HG03196 (cell line): ENCODE data around the gene TBCCD1.
A peak's percentile ranks its signal among the peaks of the same experiment; 100 is the strongest.

Experiments
- ATAC-seq: cut with Tn5 transposase; IDR thresholded peaks from one replicate; pipeline ENCODE4 v1.9.1; 2021; ENCODE audit not compliant: unreplicated experiment

Gene TBCCD1, protein sequence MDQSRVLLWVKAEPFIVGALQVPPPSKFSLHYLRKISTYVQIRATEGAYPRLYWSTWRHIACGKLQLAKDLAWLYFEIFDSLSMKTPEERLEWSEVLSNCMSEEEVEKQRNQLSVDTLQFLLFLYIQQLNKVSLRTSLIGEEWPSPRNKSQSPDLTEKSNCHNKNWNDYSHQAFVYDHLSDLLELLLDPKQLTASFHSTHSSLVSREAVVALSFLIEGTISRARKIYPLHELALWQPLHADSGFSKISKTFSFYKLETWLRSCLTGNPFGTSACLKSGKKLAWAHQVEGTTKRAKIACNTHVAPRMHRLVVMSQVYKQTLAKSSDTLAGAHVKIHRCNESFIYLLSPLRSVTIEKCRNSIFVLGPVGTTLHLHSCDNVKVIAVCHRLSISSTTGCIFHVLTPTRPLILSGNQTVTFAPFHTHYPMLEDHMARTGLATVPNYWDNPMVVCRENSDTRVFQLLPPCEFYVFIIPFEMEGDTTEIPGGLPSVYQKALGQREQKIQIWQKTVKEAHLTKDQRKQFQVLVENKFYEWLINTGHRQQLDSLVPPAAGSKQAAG

DNA sequence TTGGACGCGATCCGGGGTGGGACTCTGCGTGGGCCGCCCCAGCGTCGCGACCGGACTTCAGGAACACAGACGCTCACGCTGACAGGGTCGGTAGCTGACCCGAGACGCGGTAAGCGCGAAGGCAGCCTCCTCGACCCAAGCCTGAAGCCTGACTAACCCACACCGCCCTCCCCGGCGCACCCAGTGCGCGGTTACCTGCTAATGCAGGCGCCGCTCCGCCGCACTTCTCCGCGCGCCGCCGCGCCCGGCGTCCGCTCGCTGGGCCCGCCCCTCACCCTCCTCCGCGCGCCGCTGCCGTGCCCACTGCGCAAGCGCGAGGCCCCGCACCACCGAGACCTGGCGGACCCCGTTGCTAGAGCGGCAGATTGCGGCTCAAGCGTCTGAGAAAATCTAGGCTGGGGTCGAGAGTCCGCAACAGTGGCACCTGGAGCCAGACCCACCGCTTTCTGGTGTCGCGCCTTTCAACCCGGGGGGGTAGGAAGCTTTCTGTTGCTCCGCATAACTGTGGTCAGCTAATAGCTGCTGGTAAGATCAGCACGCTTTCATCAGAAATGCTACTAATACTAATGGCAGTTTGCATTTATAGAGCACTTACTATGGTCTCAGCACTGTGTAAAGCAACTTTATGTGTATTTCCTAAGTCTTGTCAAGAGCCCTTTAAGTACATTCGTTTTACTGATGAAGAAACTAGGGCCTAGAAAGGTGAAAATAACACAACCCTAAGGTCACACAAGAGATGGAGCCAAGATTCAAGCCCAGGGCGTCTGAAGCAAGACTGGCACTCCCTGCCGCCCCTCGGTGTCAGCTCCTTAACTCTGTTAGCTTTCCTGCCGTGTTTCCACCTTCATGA, at the start of gene TBCCD1:
TSS of gene TBCCD1 (minus strand) at position 268 of the 850 bp plus-strand sequence. CDS start 3,010 bp downstream, outside the sequence.
- peak; percentile 45 for ATAC-seq

DNA sequence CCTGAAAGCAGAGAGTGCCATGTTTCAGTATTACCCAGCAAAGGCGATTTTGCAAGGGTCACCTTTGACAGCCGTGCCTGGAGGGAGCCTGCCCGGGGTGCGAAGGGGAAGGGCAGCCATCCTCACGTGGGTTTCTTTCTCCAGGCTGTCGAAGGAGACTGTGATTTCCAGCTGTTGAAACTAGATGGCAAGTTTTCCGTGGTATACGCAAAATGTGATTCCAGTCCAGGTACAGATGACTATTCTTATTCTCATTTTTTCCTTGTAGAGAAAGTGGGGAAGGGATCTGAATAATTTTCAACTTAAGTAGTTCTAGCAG, 49.1 kb upstream of the TBCCD1 start:
- ATAC-seq, result no peak

DNA sequence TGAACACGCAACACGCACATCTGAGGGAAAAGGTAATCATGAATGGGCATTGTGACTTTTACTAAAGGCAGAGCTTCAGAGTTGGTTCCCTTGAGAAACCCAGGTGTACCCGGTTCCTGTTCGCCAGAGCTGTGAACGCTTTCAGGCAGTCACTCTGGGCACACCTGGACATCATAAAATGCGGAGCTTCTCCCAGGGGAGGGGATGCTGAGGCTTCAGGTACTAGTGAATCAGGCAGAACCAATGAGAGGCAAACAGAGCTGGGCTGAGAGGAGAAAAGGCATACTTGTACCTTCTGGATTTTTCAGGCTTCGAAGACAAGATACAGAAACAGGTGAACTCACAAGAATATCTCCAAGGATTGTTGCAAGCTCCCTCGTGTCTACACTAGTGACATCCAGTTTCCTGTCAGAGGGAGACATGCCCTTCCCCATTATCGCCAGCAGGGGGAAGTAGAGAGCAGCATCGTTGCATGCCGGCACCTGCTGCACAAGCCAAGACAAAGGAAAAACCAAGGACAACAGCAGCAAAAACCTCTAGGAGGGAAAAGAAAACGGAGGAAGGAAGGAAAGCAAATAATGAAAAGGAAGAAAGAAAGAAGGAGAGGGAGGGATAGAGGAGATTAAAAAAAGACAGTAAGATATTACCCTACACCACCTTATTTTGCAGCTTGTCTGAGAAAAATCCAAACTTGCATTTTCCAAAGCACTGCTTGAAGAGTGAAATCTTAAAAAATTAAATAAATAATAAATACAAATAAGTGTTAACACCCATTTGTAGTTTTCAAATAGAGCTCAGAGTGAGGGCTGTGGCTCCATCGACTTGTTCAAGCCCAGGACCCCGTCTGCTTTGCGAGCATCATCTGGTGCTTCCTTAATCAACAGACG, 47.7 kb upstream of the TBCCD1 start:
- no peak for ATAC-seq

DNA sequence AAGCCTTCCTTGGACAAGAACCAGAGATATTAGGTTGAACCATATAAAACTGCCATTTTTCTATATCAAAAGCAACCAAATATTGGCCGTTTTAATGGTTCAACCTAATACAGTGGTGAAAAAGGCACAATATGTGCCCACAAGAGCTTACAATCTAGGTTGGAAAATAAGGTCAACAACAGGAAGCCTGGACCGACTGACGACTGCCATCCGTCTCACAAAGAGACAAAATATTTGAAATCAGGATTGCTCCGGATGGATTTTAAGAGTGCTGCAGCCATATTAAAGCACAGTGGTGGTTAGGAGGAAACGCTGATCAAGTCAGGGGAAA, 47.1 kb upstream of the TBCCD1 start:
- ATAC-seq, result no peak

DNA sequence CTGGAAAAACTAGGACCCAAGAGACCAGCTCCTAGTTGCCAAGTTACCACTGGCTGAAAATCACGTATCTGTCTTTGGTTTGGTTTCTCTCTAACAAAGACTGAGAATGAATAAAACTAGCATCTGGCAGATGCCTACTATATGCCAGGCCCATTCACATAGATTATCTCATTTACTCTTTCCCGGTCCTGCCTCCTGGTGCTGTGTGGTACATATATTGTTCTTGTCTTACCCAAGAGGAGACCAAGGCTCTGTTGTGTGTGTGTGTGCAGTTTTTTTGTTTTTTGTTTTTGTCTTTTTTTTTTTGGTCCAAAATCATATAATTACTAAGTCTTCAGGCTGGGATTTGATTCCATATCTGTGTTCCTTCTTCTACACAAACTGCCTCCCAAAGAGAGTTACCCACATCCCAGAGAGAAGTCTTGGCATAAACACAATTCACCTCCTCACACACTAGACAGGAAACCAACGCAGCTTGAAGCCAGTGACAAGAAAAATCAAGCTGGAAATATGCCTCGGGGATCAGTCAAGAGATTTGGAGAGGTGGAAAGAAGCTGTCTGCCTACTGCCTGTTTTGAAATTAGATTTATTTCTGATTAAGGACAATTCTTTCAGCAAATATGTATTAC, 46.6 kb upstream of the TBCCD1 start:
- no peak for ATAC-seq

DNA sequence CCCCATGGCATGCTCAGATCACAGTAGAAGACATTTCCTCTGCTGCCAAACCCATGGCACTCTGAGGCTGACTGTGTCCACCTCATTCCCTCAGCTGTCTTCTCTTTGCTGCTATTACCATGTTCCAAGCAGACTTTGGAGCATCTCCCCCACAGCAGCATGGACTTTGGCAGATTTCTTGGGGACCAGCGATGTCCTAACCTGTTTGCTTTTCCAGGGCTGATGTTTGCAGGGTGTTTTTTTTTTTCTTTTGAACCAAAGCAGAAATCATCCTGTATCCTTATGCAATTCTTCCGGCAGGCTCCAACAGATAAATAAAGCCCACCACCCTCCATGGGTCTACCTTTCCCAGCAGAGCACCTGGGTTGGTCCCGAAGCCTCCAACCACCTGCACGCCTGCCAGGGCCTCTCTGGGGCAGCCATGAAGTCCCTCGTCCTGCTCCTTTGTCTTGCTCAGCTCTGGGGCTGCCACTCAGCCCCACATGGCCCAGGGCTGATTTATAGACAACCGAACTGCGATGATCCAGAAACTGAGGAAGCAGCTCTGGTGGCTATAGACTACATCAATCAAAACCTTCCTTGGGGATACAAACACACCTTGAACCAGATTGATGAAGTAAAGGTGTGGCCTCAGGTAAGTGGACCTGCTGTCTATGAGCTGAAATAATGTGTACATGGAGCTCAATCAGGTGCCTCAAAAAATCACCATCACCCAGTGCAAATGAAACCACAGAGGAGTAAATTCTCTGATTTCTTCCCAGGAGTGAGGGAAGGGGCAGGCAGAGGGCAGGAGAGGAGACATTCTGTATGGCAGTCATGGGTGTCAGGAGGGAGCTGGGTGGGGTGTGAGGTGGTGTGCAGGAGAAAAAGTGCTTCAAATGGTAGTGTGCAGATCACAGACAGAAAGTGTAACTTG, 45.8 kb upstream of the TBCCD1 start, which contains the start of gene AHSG:
TSS of gene AHSG (plus strand) at position 340 of the 916 bp plus-strand sequence. CDS start at position 422, 82 bp downstream.
- no peak for ATAC-seq

DNA sequence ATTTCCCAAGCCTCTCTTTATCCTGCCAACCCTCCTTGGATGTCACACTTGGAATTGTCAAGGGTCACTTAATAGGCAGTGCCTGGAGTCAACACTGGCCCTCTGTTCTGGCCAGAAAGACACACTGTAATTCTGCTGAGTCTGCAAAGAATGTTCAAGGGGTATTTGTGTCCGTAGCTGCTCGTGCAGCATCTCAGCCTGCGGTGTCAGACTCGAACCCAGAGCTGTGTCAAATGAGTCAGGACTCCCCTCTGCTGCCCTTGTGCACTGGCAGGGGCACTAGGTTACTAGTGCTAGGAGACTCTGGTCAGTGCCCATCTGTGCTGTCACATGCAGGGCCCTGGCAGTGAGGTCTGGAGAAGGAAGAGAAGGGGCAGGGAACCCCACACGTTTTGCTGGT, 44.9 kb upstream of the TBCCD1 start:
- ATAC-seq, result no peak

DNA sequence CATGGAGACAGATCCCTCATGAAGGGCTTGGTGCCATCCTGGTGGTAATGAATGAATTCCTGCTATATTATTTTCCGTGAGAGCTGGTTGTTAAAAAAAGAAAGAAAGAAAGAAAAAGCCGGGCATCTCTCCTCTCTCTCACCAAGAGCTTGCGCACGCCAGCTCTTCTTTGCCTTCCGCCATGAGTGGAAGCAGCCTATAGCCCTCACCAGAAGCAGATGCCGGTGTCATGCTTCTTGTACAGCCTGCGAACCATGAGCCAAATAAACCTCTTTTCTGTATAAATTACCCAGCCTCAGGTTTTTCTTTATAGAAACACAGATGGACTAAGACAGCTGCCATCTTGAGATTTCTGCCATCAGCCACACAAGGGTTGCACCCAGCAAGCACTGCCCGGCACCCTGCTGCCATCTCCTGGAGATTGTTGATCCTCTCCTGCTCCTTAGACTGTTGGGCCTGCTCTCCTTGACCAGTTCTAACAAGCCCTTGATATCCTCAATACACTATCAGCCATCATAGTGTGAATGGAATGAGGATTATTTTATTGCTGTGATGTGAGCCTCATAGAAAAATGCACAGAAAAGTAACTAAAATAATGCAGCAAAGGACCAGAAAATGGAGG, 42.2 kb upstream of the TBCCD1 start:
- ATAC-seq, result no peak

DNA sequence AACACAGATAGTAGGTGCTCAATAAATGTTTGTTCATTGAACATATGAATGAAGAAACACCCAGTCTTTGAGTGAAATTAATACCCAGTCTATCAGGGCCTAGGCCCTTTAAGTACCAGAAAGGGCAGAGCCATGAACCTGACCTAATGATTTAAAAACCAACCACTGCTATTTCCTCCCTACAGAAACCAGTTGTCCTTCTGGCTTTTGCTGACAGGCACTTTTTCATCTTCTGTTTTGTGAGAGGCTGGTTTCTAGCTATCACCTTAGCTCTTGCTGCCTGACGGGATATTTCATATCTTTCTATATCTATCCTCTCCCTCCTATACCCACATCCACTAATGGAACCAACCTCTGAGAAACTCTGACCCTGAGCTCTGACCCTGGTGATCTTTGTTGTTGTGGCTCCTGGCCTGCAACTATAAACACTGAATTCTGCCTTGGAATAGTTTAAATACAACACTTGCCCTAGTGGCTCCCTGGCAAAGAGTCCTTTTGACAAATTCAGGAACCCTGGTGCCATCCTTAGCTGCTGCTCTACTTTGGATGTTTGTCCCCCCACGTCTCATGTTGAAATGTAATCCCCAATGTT, 41.6 kb upstream of the TBCCD1 start:
- no peak for ATAC-seq

DNA sequence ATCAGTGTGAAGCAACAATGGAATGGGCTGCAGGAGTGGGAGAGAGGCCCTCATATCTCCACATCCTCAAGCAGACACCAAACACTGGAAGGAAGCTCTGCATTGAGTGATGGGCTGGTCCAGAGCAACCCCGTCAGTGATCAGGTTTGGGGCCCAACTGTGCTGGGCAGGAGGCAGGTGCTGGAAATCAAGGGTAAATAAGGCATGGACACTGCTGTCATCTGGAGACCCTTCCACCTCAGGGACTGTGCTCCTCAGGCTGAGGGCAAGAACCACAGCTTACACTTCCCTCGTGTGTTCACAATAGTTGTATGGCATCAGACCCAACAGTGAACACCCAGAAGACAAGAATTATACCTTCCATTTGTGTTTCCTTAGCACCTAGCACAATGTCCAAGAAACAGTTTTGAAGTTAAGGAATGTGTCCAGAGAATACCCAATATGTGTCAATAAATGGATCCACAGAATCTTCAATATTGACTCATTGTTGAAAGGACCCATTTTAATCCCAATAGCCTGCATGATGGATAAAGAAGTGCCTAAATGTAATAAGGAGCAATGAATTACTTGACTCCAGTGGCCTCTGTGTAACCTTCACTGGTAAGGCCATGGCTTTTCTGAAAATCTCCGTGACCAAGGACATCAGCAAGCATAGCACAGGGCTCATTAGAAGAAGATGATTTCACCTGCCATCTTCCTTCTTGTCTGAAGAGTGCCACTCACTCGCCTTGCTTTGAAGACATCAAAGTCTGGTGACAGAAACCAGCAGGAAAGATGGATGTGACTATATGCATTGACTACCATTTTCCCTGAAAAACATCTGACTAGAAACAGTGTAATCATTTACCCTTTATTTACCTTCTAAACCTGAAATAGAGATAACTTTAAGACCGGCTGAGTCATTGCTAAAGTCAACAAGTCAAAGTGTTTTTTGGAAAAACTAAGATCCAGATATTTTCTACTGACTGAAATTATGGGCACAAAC, 38.7 kb upstream of the TBCCD1 start:
- ATAC-seq, result no peak

DNA sequence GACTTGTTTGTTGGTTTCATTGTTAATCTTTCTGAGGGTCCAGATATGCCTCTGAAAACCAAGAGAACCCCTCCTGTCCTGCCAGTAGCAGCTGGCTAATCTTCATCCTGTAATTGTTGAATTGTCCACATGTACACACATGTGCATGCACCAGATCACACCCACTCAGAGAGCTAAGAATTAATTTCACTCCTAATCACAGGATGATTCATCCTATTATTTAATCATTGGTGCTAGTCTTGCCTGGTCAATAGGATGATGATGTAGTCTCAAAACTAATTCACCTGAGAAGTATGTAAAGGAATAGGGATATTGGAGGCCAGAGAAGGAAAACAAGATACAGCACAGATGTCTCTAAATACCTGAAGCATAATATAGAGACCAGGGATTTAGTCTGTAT, 37.9 kb upstream of the TBCCD1 start:
- ATAC-seq, result no peak

DNA sequence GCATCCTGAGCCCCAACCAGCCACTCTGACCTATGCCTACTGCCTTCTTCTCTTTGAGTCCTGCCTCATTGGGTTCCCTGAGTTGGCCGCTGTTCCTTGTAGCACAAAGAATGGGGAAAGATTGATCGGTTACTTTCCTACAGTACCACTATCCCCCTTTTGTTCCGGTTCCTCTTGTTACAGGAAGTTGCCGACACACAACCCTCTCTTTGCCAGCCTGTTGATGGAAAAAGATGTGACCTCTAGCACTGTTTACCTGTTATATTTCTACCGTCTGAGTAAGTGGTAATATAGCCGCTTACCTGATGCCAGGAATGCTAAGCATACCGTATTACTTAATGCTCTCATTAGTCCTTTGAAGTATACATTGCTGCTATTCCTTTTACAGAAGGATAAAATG, 36.0 kb upstream of the TBCCD1 start:
- ATAC-seq, result no peak

DNA sequence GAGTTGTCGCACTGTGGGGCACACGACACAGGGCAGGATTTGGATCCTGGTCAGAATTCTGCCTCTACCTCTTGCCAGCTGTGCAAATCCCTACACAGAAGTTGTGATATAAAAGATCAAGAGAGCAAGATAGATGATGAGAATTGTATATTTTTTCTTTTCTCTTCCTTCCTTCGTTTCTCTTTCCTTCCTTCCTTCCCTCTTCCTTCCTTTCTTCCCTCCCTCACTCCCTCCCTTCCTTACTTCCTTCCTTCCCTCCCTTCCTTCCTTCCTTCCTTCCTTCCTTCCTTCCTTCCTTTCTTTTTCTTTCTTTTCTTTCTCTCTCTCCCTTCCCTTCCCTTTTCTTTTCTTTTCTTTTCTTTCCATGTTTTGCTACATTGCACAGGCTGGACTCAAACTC, 33.8 kb upstream of the TBCCD1 start:
- ATAC-seq, result no peak

DNA sequence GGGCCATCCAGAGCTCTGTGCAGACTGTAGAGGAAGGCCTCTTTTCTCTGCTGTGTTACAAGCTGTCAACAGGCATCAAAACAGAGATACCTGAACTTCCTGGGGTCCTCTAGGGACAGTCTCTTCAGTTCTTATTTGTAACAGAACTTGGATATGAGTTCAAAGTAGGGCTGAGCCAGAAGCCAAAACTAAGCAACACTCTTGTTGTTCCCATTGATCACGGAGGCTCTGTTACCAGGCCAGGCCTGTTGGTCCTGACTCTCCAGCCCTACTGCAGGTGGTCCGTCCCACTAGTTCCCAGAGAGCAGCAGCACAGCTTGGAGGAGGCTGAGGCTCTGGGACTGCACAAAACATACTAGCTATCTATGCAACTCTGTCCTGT, 32.6 kb upstream of the TBCCD1 start:
- ATAC-seq, result no peak

DNA sequence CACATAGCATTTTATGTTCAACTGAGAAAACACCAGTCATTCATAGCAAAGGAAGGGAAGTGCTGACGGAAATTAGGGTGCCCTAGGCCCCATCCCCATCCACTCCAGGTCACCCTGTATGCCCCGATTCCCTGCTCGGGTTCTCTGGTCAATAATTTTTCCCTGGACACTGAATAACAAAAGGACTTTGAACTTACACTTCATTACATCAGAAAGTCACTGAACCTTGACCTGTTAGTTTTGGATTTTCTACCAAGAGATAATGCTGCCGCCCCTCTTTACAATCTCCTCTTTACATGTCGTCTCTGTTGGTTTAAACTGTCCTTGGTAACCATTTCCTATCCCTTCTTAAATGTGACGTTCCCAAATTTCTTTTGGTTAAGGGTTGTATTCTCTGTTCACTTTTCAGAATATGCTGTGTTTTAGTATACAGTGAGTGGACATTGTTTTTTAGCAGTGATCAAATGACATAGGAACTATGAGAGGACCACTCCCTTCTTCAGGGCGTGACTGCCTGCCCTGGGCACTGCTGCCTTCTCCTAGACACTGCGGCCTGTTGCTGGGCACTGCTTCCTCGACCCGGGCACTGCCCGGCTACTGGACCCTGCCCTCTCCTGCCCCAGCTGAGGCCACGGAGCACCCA, 32.1 kb upstream of the TBCCD1 start:
- ATAC-seq, result no peak

DNA sequence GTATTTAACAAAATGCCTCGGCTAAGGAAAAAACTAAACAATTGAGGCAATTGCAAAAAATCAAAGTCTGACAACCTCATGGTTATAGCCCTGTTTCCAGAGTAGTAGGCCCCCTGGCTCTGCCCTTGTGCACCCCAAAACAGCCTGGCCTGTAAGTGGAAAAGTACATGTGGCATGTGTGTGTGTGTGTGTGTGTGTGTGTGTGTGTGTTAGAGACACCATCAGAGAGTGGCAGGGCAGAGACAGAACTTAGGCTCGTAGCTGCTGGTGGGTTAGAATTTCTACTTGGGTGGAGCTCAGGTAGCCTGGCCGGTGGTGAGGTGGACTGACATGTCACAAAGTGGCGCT, 31.6 kb upstream of the TBCCD1 start:
- no peak for ATAC-seq

DNA sequence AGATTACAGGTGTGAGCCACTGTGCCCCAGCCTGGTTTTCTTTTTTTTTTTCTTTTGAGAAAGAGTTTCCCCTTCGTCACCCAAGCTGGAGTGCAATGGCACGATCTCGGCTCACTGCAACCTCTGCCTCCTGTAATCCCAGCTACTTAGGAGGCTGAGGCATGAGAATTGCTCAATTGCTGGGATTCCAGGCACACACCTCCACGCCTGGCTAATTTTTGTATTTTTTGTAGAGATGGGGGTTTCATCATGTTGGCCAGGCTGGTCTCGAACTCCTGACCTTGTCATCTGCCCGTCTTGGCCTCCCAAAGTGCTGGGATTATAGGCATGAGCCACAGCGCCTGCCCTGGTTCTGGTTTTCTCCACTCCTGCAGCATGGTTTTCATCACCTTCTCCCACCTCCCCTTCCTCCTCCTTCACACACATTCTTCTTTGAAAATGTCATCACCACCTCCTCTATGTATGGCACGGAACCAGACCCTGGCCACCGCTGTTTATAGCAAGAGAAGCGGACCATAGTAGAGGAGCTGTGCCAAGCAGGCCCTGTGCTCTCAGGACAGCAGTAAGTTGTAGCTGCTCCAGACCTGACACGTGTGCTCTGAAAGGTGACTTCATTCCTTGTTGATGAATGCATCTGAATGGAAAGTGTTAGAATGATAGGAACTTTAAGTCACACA, 31.1 kb upstream of the TBCCD1 start:
- ATAC-seq, result no peak
